ENCODE results near the gene BRD1. TPM values are rescaled to one million over a fixed set of nuclear protein-coding genes. Genes with fewer than 3 reads are reported as not detected.

Gene BRD1
- total RNA-seq, 1 donor, result 29.8 TPM

DNA sequence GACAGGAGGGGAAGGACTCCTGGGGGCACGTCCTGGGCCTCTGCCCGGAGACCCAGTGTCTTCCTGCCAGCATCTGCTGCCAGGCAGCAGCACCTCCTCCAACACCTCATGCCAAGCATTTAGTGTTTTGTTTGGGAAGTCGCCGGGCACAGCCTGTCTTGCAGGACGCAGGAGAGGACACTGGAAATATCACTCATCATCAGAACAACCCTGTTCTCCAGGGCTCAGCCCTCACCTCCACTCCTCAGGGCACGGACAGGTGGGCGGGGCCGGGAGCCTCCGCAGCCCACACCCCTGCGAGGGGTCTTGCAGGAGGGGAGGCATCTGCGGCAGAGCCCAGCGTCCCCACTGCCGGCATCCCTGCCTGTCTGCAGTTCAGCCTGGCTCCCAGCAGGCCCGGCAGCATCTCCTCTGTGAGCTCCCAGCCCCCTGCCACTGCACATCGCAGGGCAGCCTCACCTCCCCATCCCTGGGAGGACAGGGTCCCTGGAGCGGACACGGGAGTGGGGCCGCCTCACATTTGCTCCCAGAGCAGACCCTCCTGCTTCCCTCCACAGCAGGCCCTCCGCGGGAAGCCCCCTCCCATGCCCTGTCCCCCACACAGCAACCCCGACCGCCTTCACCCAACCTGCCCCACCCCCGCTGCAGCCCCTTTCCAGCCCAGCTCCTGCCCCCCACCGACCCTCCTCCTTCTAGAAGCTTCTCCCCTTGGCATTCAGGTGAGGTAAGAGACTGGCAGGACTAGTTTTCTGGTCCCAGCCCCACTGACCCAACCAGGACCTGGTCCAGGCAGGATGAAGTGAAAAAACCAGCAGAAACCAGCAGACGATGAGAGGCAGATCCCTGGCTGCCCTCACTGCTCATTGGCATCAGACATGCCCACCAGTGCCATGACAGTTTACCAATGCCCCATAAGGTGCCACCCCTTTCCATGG is 72.7 kb downstream of the BRD1 start:
- H3K4me3 ChIP-seq (ENCODE audit: low read depth, low read length), result no peak overlapping the region
- no peak for DNase-seq (ENCODE audit: low read depth)
- TF ChIP-seq, protein P1, sequence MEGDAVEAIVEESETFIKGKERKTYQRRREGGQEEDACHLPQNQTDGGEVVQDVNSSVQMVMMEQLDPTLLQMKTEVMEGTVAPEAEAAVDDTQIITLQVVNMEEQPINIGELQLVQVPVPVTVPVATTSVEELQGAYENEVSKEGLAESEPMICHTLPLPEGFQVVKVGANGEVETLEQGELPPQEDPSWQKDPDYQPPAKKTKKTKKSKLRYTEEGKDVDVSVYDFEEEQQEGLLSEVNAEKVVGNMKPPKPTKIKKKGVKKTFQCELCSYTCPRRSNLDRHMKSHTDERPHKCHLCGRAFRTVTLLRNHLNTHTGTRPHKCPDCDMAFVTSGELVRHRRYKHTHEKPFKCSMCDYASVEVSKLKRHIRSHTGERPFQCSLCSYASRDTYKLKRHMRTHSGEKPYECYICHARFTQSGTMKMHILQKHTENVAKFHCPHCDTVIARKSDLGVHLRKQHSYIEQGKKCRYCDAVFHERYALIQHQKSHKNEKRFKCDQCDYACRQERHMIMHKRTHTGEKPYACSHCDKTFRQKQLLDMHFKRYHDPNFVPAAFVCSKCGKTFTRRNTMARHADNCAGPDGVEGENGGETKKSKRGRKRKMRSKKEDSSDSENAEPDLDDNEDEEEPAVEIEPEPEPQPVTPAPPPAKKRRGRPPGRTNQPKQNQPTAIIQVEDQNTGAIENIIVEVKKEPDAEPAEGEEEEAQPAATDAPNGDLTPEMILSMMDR (IDR thresholded peaks at IDR 0.05; ENCODE audit: insufficient read depth, low read depth, low read length), result no peak

DNA sequence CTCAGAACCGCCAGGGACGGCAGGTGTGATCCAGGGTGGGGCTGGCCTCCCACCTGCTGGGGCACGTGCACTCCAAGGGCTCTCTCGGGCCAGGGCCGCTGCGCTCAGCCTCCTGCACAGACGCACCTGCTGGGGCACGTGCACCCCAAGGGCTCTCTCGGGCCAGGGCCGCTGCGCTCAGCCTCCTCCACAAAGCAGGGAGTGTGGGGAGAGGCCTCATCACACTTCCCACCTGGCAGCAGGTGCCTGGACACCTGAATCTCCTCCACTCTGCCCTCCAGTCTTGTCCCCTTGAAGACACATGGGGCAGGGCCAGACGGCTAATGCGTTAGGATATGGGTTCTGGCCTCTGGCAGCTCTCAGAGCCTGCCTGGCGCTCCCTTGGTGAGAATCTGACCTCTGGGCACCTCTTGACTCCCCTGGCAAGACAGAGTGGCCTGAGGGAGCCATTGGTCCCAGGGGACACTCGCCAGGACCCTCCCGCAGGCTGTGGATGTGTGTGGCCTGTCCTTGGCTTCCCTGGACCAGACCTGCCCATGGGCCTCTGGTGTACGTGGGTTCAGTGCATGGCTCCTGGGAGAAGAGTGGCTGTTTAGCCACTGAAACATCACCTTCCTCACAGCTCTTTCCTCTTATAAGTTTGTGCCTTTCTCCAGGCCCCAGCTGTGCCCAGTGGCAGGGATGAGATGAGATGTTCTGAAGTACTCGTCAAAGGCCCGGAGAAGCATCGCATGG is 73.5 kb downstream of the BRD1 start:
- DNase-seq (ENCODE audit: low read depth), result no peak
- TF ChIP-seq, protein P1 (IDR thresholded peaks at IDR 0.05; ENCODE audit: insufficient read depth, low read depth, low read length), result no peak
- no peak overlapping the region for H3K4me3 ChIP-seq (ENCODE audit: low read depth, low read length)

DNA sequence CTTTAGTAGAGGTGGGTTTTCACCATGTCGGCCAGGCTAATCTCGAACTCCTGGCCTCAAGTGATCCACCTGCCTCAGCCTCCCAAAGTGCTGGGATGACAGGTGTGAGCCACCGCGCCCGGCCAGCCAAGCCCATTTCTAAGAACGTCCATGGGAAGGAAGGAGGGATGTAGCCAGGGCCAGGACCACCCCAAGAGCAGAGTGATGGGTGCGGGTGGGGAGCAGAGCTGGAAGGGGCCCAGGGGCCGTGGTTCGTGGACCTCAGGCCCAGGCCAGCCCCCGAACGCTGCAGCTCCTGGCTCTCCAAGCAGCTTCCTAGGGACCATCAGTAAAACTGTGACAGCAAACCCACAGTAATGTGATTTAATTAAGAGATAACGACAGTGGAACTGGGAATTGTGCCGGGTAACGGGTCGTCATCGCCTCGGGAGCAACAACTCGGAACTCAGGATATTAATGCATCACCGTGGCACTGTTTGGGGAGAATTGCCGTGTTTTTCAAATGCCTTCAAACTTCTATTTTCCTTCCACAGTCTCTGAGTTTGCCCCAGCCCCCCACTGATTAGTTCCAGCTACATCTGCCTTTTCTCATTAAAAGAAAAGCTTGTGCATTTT is 74.3 kb downstream of the BRD1 start:
- no peak overlapping the region for H3K4me3 ChIP-seq (ENCODE audit: low read depth, low read length)
- DNase-seq (ENCODE audit: low read depth), result no peak
- TF ChIP-seq, protein P1 (IDR thresholded peaks at IDR 0.05; ENCODE audit: insufficient read depth, low read depth, low read length), result no peak

DNA sequence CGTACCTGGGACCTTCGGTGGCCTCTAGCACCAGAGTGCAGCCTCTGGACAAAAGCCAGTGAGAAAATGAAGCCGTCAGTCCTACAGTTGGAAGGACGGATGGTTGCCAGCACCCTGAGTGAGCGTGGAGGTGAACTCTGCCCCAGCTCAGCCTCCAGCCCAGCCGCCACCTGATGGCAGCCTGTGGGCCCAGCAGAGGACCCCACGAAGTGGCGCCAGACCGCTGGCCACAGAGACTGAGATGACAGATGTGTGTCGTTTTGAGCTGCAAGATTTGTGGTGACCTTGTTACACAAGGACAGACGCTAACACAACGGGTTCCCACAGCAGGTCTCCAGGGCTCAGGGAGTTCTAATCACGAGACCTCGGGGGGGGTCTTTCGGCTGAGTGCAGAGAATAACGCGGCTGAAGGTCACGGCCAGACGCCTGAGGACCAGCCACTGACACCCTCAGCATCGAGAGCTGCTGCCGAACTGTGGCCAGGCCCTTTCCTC is 75.0 kb downstream of the BRD1 start:
- no peak for DNase-seq (ENCODE audit: low read depth)
- no peak overlapping the region for H3K4me3 ChIP-seq (ENCODE audit: low read depth, low read length)
- TF ChIP-seq, protein P1 (IDR thresholded peaks at IDR 0.05; ENCODE audit: insufficient read depth, low read depth, low read length), result no peak

DNA sequence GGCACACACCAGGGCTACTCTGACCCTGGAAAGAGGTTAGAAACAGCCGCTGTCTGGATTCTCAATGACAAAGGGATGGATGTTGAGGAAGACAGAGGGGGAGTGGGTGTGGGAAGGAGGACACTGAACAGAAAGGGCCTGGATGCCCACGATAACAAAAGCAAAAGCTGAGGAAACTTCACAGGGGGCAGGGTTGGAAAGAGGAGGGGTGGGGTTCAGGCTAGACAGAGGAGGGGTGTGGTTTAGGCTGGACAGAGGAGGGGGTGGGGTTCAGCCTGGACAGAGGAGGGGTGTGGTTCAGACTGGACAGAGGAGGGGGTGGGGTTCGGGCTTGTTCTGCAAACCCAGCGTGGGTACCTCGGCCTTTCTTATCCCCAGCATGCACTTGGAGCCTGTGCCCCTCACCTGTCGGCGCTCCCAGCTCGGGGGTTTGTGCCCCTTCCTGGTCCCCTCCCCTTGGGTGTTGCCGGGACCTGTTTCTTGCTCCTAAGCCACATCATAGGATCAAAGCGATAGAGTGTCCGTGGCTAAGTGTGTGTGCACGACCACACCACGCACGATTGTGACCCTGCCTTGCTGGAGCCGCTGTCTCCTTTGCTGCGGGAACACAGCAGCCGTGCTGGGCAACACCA is 75.6 kb downstream of the BRD1 start:
- no peak overlapping the region for H3K4me3 ChIP-seq (ENCODE audit: low read depth, low read length)
- DNase-seq (ENCODE audit: low read depth), result no peak
- TF ChIP-seq, protein P1 (IDR thresholded peaks at IDR 0.05; ENCODE audit: insufficient read depth, low read depth, low read length), result no peak

DNA sequence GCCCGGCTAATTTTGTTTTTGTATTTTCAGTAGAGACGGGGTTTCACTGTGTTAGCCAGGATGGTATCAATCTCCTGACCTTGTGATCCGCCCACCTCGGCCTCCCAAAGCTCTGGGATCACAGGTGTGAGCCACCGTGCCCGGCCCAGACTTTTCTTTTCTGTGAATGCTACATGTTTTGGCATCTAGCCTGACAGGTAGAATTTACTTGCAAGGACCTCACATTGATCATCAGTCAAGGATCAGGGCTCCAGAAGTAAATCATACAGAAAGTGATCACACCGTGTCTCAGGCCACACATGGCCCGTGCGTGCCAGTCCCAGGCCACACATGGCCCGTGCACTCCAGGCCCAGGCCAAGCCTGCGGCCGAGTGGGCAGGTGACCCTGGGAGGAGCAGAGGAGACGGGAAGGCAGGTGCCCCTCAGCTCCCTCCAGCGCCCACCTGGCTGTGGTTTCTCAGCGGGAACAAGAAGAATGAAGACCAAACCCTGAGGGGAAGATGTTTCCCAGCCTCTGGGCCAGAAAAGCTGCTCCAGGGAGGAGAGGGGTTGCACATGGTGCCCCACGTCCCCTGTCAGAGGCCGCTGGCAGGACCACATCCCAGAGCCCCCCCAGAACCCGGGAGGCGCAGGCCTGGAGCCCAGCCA is 76.2 kb downstream of the BRD1 start:
- TF ChIP-seq, protein P1 (IDR thresholded peaks at IDR 0.05; ENCODE audit: insufficient read depth, low read depth, low read length), result no peak
- DNase-seq (ENCODE audit: low read depth), result no peak

More for the DNA sequence above, 76.2 kb downstream of the BRD1 start:
- no peak overlapping the region for H3K4me3 ChIP-seq (ENCODE audit: low read depth, low read length)
